Epithelial cell of proximal tubule (primary cell): ENCODE data around the gene OR5B17. TPM values are rescaled to one million over a fixed set of nuclear protein-coding genes. Genes with fewer than 3 reads are reported as not detected.

ENCODE experiments used
- DNase-seq: peaks from one replicate; pipeline ENCODE4 v3.0.0-alpha.2; 2011; ENCODE audit warnings: low read depth
- H3K4me3 ChIP-seq: 2 replicates; pipeline ENCODE4 v1.5.1; 2011; ENCODE audit warnings: low read depth, mild to moderate bottlenecking, low read length
- total RNA-seq: library from RNA; depleted of rRNA; stranded (reverse); fragments of >200 nt; gene quantifications from 2 replicates; pipeline ENCODE4 v1.2.3, GENCODE V29; 2015
- TF ChIP-seq, protein P1 (sequence below): conservative IDR thresholded peaks from 2 replicates; pipeline ENCODE4 v1.5.1; 2012; ENCODE audit warnings: low read depth, mild to moderate bottlenecking, low read length

OR5B17 gene
- total RNA-seq, 1 donor from 2014 or later = not detected

DNA sequence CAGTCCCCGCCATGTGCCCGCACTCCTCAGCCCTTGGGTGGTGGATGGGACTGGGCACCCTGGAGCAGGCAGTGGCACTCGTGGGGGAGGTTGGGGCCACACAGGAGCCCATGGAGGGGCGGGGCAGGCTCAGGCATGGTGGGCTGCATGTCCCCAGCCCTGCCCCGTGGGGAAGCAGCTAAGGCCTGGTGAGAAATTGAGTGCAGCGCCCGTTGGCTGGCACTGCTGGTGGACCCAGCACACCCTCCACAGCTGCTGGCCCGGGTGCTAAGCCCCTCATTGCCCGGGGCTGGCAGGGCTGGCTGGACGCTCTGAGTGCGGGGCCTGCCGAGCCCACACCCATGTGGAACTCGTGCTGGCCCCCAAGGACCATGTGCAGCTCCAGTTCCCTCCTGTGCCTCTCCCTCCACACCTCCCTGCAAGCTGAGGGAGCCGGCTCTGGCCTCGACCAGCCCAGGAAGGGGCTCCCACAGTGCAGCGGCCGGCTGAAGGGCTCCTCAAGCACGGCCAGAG lies 31.7 kb upstream of the OR5B17 start:
- DNase-seq = no peak
- TF ChIP-seq, protein P1, sequence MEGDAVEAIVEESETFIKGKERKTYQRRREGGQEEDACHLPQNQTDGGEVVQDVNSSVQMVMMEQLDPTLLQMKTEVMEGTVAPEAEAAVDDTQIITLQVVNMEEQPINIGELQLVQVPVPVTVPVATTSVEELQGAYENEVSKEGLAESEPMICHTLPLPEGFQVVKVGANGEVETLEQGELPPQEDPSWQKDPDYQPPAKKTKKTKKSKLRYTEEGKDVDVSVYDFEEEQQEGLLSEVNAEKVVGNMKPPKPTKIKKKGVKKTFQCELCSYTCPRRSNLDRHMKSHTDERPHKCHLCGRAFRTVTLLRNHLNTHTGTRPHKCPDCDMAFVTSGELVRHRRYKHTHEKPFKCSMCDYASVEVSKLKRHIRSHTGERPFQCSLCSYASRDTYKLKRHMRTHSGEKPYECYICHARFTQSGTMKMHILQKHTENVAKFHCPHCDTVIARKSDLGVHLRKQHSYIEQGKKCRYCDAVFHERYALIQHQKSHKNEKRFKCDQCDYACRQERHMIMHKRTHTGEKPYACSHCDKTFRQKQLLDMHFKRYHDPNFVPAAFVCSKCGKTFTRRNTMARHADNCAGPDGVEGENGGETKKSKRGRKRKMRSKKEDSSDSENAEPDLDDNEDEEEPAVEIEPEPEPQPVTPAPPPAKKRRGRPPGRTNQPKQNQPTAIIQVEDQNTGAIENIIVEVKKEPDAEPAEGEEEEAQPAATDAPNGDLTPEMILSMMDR = no peak
- H3K4me3 ChIP-seq = no peak overlapping the region

DNA sequence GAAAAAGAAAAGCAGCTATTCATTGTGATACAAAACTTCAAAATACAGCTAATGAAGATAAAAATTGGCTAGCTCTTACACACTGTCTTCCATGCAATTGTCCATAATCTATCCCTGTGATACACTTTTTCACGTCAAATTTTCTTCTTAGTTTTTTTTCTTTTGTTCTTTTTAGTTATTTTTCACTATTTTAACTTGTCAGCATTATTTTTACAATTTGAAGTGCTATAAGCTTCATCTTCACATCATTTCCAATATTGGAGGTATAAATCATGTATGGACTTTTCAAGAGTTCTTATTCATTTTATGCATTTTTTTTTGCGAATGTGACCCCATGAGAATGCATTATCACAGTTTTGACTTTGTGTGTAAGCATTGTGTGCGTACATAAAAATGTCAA lies 4.1 kb downstream of the OR5B17 start:
- no peak for DNase-seq
- TF ChIP-seq, protein P1 = no peak

DNA sequence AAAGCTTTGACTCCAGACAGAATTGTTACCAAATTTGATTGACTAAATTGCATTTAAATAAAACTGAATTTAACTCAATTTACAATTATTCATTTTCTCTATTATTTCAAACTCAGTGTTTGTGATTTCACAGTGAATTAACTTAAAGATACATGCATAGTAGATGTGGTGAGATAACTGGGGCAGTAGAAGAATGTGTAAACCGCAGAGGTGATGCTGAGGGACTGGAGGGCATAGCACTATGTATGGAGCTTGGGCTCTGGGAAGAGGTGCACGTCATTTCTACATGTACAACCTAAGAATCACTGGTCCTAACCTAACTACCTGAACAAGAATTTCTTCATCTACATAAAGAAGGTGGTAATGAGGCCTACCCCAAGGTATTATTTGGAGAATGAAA lies 13.7 kb downstream of the OR5B17 start:
- H3K4me3 ChIP-seq = no peak overlapping the region
- DNase-seq = no peak
- TF ChIP-seq, protein P1 = no peak

More for the DNA sequence above, 4.1 kb downstream of the OR5B17 start:
- no peak overlapping the region for H3K4me3 ChIP-seq

DNA sequence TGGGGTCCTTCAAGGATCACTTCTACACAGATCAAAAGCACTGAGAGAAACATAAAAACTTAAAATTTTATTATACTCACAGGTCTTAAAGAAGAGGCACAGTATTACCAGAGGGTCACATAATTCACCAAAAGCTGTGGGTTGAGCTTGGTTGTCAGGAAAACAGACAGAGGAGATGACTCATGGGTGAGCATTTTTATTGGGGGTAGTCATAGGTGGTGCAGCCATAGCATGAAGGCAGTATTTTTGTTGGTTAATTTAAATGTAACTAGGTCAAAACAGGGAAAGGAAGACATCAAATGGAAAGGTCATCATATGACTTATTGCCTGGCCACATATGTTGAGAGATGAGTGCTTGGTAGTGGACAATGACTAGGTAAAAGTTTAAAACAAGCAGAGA lies 24.2 kb downstream of the OR5B17 start:
- TF ChIP-seq, protein P1 = no peak
- peak; percentile 66 for DNase-seq
- no peak overlapping the region for H3K4me3 ChIP-seq

DNA sequence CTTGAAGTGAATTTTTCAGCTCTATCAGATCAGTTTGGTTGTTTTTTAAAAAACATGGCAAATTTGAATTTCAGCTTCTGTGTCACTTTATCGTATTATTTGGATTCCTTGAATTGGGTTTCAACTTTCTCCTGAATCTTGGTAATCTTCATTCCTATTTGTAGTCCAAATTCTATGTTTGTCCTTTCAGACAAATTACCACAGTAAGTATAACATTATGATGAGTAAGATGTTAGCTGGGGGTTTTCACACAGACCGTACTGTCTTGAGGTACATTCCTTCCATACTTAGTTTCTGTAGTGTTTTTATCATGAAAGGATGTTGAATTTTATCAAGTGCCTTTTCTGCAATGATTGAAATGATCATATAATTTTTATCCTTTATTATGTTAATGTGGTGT lies 28.0 kb downstream of the OR5B17 start:
- TF ChIP-seq, protein P1 = no peak
- DNase-seq = no peak

DNA sequence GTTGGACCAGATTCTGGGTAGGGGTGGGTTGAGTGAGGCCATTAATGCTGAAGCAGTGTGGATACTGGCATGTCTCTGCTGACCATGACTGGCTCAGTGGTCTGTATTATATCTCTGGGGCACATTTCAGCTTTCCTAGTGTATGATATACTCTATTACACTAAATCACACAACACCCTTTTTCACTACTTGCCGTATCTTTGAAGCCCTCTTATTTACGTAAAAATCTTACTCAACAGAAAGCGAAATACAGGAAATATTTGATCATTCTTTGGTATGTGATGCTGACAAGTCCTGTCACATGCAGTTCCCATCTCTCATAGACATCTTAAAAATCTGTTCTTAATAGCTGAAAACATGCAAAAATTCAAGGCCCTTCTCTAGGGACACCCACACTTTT lies 40.3 kb downstream of the OR5B17 start:
- TF ChIP-seq, protein P1 = no peak
- no peak overlapping the region for H3K4me3 ChIP-seq
- no peak for DNase-seq

More for the DNA sequence above, 28.0 kb downstream of the OR5B17 start:
- H3K4me3 ChIP-seq = no peak overlapping the region

DNA sequence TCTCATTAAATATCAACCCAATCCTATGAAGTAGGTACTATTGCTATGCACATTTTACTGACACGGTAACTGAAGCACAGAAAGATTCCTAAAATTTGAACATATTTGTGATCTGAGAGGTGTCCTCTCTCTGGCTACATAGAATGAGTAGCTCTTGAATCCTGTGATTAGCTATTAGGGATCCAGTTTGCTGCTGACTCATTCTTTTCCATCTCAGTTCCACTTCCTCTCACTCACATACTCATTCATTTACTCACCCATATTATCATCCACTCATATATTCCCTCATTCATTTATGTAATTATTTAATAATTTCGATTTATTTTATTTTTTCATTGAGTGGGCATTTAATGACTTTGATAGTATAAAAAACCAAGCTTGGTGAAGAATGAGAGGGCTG lies 42.7 kb downstream of the OR5B17 start:
- DNase-seq = peak; percentile 26
- TF ChIP-seq, protein P1 = no peak
- H3K4me3 ChIP-seq = no peak overlapping the region

Other genes starting within 250 kb of the OR5B17 start
- not detected in 2 replicates for gene OR9I1, start 233.5 kb downstream of the OR5B17 start, total RNA-seq
- gene OR9Q2, start 170.0 kb downstream of the OR5B17 start, total RNA-seq = not detected in 2 replicates
- not detected in 2 replicates for gene OR1S2, start 154.9 kb downstream of the OR5B17 start, total RNA-seq
- not detected in 2 replicates for gene OR1S1, start 146.3 kb downstream of the OR5B17 start, total RNA-seq
- gene OR10Q1, start 130.2 kb downstream of the OR5B17 start, total RNA-seq = not detected in 2 replicates
- not detected in 2 replicates for gene OR10W1, start 90.8 kb downstream of the OR5B17 start, total RNA-seq
- gene OR5B3, start 47.8 kb upstream of the OR5B17 start, total RNA-seq = not detected in 2 replicates
- not detected in 2 replicates for gene OR5B2, start 69.1 kb upstream of the OR5B17 start, total RNA-seq
- gene OR5B12, start 83.2 kb upstream of the OR5B17 start, total RNA-seq = not detected in 2 replicates
- gene OR5B21, start 149.0 kb upstream of the OR5B17 start, total RNA-seq = not detected in 2 replicates
- gene LPXN, start 216.8 kb upstream of the OR5B17 start, total RNA-seq = 0.94 and 1.4 TPM in 2 replicates
- gene ZFP91, start 220.0 kb upstream of the OR5B17 start, total RNA-seq = 25.8 and 31.8 TPM in 2 replicates